ENCODE measurements around the gene FBXW7. TPM values are rescaled to one million over a fixed set of nuclear protein-coding genes. Genes with fewer than 3 reads are reported as not detected.

FBXW7 gene
- total RNA-seq, 1 experiment from 2014 or later, result 27.1 TPM

GRCh38 chr4:152357206-152357605 lies 178.7 kb downstream of the FBXW7 start:
- no peak overlapping the region for H3K27ac Mint-ChIP-seq
- Histone ChIP-seq H3K27ac (ENCODE audit: insufficient read length, low read depth, low read length) (no peak overlapping the region), H3K4me2 (ENCODE audit: insufficient read depth, insufficient read length, low read length) (no peak overlapping the region), H4K5ac (ENCODE audit: insufficient read length, low read depth, low read length) (no peak overlapping the region), H4K20me1 (ENCODE audit: control insufficient read depth, insufficient read depth, insufficient read length) (no peaks in the 10 kb centered on the region), H3K56ac (ENCODE audit: insufficient read length, low read depth, low read length) (no peak overlapping the region), H3K79me1 (ENCODE audit: insufficient read depth, low read depth, low read length, poor library complexity, severe bottlenecking) (no peaks in the 10 kb centered on the region), H3T11ph (ENCODE audit: low read length) (no peak overlapping the region), H3K27me3 (ENCODE audit: insufficient read depth, low read length) (no peaks in the 10 kb centered on the region), H2AK5ac (ENCODE audit: insufficient read length, low read length) (no peak overlapping the region), H3K4me1 (ENCODE audit: insufficient read depth, low read length) (no peaks in the 10 kb centered on the region), H2BK5ac (ENCODE audit: insufficient read length, low read length) (no peak overlapping the region), H3K4ac (ENCODE audit: low read depth, low read length) (no peak overlapping the region), H3K18ac (ENCODE audit: insufficient read length, low read depth, low read length) (no peak overlapping the region), H3K9ac (ENCODE audit: extremely low read depth, insufficient read length, low read length) (no peak overlapping the region), H2BK120ac (ENCODE audit: low read depth, low read length, poor library complexity, severe bottlenecking) (no peak overlapping the region), H4K91ac (ENCODE audit: insufficient read length, low read depth, low read length) (no peak overlapping the region), H3K23me2 (ENCODE audit: insufficient read length, low read depth, low read length, poor library complexity, severe bottlenecking) (no peaks in the 10 kb centered on the region), H2BK12ac (ENCODE audit: insufficient read length, low read depth, low read length) (no peak overlapping the region), H2BK15ac (ENCODE audit: low read depth, low read length) (no peak overlapping the region), H2AFZ (ENCODE audit: low read length) (no peak overlapping the region), H3K79me2 (ENCODE audit: insufficient read depth, low read length) (no peaks in the 10 kb centered on the region), H3K9me3 (ENCODE audit: control insufficient read depth, low read depth, low read length) (no peaks in the 10 kb centered on the region), H3K14ac (ENCODE audit: insufficient read depth, low read length) (no peak overlapping the region), H2BK20ac (ENCODE audit: low read depth, low read length, poor library complexity, severe bottlenecking) (no peak overlapping the region), H4K8ac (replicated peaks; ENCODE audit: insufficient read length, low read depth, low read length) (no peak overlapping the region), H3K23ac (ENCODE audit: insufficient read length, low read depth, low read length) (no peak overlapping the region)
- no peaks in the 10 kb centered on the region for H3K27me3 Mint-ChIP-seq (ENCODE audit: low read depth)
- DNase-seq, result no peak
- no peaks in the 10 kb centered on the region for H3K36me3 Mint-ChIP-seq (ENCODE audit: insufficient read depth in 1 of 3, low read depth in 3 of 3)
- H3K4me3 Mint-ChIP-seq, result no peak overlapping the region
- peaks cover 9 to 11% of the 10 kb centered on the region in 2 experiments for H3K4me1 Mint-ChIP-seq
- no CpG with 5 or more reads among the region's 6 CpGs for WGBS (ENCODE audit: extremely low coverage, insufficient read length, low lambda C conversion rate)
- no peak for TF ChIP-seq CTCF (conservative IDR thresholded peaks at IDR 0.05)
- H3K9me3 Mint-ChIP-seq, result no peaks in the 10 kb centered on the region
